ENCODE results near the gene PROC.

The PROC gene

DNA sequence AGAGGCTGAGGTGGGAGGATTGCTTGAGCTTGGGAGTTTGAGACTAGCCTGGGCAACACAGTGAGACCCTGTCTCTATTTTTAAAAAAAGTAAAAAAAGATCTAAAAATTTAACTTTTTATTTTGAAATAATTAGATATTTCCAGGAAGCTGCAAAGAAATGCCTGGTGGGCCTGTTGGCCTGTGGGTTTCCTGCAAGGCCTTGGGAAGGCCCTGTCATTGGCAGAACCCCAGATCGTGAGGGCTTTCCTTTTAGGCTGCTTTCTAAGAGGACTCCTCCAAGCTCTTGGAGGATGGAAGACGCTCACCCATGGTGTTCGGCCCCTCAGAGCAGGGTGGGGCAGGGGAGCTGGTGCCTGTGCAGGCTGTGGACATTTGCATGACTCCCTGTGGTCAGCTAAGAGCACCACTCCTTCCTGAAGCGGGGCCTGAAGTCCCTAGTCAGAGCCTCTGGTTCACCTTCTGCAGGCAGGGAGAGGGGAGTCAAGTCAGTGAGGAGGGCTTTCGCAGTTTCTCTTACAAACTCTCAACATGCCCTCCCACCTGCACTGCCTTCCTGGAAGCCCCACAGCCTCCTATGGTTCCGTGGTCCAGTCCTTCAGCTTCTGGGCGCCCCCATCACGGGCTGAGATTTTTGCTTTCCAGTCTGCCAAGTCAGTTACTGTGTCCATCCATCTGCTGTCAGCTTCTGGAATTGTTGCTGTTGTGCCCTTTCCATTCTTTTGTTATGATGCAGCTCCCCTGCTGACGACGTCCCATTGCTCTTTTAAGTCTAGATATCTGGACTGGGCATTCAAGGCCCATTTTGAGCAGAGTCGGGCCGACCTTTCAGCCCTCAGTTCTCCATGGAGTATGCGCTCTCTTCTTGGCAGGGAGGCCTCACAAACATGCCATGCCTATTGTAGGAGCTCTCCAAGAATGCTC is 6.6 kb downstream of the PROC start:
- intact Hi-C loops (cut with DNase I) = no loop called here
- peak in 3 of 10 donors; percentile 24 to 49 (median 43) for DNase-seq

DNA sequence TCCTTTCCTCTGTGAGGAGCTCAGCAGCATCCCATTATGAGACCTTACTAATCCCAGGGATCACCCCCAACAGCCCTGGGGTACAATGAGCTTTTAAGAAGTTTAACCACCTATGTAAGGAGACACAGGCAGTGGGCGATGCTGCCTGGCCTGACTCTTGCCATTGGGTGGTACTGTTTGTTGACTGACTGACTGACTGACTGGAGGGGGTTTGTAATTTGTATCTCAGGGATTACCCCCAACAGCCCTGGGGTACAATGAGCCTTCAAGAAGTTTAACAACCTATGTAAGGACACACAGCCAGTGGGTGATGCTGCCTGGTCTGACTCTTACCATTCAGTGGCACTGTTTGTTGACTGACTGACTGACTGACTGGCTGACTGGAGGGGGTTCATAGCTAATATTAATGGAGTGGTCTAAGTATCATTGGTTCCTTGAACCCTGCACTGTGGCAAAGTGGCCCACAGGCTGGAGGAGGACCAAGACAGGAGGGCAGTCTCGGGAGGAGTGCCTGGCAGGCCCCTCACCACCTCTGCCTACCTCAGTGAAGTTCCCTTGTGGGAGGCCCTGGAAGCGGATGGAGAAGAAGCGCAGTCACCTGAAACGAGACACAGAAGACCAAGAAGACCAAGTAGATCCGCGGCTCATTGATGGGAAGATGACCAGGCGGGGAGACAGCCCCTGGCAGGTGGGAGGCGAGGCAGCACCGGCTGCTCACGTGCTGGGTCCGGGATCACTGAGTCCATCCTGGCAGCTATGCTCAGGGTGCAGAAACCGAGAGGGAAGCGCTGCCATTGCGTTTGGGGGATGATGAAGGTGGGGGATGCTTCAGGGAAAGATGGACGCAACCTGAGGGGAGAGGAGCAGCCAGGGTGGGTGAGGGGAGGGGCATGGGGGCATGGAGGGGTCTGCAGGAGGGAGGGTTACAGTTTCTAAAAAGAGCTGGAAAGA is 7.6 kb downstream of the PROC start:
- peak in 2 of 10 donors; percentile 49 to 74 for DNase-seq
- intact Hi-C loops (cut with DNase I) = no loop called here

DNA sequence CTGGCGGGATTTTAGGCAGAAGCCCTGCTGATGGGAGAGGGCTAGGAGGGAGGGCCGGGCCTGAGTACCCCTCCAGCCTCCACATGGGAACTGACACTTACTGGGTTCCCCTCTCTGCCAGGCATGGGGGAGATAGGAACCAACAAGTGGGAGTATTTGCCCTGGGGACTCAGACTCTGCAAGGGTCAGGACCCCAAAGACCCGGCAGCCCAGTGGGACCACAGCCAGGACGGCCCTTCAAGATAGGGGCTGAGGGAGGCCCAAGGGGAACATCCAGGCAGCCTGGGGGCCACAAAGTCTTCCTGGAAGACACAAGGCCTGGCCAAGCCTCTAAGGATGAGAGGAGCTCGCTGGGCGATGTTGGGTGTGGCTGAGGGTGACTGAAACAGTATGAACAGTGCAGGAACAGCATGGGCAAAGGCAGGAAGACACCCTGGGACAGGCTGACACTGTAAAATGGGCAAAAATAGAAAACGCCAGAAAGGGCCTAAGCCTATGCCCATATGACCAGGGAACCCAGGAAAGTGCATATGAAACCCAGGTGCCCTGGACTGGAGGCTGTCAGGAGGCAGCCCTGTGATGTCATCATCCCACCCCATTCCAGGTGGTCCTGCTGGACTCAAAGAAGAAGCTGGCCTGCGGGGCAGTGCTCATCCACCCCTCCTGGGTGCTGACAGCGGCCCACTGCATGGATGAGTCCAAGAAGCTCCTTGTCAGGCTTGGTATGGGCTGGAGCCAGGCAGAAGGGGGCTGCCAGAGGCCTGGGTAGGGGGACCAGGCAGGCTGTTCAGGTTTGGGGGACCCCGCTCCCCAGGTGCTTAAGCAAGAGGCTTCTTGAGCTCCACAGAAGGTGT is 8.5 kb downstream of the PROC start:
- intact Hi-C loops (cut with DNase I) = no loop called here
- DNase-seq = peak in 2 of 10 donors; percentile 48 to 69

DNA sequence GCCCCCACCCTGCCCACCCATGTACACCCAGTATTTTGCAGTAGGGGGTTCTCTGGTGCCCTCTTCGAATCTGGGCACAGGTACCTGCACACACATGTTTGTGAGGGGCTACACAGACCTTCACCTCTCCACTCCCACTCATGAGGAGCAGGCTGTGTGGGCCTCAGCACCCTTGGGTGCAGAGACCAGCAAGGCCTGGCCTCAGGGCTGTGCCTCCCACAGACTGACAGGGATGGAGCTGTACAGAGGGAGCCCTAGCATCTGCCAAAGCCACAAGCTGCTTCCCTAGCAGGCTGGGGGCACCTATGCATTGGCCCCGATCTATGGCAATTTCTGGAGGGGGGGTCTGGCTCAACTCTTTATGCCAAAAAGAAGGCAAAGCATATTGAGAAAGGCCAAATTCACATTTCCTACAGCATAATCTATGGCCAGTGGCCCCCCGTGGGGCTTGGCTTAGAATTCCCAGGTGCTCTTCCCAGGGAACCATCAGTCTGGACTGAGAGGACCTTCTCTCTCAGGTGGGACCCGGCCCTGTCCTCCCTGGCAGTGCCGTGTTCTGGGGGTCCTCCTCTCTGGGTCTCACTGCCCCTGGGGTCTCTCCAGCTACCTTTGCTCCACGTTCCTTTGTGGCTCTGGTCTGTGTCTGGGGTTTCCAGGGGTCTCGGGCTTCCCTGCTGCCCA is 9.3 kb downstream of the PROC start:
- intact Hi-C loops (cut with DNase I) = loop anchor here (1.0 kb wide), 1 partner anchor 47 kb away; no protein-coding TSS in a partner anchor

DNA sequence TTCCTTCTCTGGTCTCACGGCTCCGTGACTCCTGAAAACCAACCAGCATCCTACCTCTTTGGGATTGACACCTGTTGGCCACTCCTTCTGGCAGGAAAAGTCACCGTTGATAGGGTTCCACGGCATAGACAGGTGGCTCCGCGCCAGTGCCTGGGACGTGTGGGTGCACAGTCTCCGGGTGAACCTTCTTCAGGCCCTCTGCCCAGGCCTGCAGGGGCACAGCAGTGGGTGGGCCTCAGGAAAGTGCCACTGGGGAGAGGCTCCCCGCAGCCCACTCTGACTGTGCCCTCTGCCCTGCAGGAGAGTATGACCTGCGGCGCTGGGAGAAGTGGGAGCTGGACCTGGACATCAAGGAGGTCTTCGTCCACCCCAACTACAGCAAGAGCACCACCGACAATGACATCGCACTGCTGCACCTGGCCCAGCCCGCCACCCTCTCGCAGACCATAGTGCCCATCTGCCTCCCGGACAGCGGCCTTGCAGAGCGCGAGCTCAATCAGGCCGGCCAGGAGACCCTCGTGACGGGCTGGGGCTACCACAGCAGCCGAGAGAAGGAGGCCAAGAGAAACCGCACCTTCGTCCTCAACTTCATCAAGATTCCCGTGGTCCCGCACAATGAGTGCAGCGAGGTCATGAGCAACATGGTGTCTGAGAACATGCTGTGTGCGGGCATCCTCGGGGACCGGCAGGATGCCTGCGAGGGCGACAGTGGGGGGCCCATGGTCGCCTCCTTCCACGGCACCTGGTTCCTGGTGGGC is 10.0 kb downstream of the PROC start:
- peak in 1 of 10 donors; percentile 73 for DNase-seq
- intact Hi-C loops (cut with DNase I) = loop anchor here (1.0 kb wide), 1 partner anchor 48 kb away; no protein-coding TSS in a partner anchor

More for the DNA sequence above, 9.3 kb downstream of the PROC start:
- peak in 1 of 10 donors; percentile 76 for DNase-seq

DNA sequence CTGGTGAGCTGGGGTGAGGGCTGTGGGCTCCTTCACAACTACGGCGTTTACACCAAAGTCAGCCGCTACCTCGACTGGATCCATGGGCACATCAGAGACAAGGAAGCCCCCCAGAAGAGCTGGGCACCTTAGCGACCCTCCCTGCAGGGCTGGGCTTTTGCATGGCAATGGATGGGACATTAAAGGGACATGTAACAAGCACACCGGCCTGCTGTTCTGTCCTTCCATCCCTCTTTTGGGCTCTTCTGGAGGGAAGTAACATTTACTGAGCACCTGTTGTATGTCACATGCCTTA is 10.5 kb downstream of the PROC start:
- DNase-seq = no peak
- intact Hi-C loops (cut with DNase I) = loop anchor here (1.0 kb wide), 1 partner anchor 48 kb away; no protein-coding TSS in a partner anchor

DNA sequence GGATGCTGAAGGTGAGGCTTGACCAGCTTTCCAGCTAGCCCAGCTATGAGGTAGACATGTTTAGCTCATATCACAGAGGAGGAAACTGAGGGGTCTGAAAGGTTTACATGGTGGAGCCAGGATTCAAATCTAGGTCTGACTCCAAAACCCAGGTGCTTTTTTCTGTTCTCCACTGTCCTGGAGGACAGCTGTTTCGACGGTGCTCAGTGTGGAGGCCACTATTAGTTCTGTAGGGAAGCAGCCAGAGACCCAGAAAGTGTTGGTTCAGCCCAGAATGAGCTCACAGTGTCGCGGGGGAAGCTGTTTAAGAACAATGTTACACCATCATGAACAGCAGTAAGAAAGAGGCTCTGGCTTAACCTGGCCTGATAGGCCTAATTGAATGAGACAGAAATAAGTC is 11.1 kb downstream of the PROC start:
- intact Hi-C loops (cut with DNase I) = no loop called here
- peak in 1 of 10 donors; percentile 4 for DNase-seq

DNA sequence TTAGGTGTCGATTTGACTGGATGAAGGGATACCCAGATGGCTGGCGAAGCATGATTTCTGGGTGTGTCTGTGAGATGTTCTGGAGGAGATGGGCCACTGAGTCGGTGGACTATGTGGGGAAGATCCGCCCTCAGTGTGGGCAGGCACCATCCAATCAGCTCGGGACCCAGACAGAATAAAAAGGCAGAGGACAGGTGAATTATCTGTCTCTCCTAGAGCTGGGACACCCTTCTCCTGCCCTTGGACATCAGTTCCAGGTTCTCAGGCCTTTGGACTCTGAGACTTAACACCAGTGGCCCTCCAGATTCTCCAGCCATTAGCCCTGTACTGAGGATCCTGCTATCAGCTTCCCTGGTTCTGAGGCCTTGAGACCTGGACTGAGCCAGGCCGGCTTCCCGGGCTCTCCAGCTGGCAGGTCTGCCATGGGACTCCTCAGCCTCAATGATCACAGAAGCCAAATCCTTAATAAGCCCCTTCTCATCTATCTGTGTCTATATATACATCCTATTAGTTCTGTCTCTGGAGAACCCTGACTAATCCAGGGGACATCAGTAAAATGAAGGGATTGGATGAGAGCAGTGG is 11.7 kb downstream of the PROC start:
- peak in 1 of 10 donors; percentile 49 for DNase-seq
- intact Hi-C loops (cut with DNase I) = no loop called here

DNA sequence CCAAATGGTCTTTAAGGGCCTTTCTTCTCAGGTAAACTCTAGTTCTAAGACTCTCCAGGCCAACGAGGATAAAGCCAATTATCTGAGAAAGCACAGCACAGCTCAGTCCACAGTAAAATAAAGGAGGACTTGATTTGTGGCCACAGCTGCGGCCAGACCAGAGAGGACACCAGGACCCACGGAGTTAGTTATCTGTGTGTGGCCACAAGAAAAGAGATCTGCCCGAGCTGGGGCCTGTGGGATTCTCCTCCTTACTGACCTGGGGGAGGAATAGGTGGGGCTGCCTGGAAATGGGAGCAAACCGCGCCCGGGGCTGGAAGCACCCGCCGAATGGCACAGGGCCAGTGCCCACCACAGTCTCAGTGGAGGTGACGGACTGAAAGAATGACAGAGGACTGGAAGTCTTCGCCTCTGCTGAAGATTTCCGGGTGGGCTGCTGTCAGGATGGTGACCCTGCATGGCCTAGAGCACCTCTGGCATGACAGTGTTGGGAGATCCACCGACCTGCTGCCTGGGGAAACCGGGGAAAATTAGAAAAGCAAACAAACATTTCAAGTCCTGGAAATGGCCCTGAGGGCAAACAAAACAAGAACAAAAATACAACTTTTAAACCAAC is 13.3 kb downstream of the PROC start:
- peak in 1 of 10 donors; percentile 72 for DNase-seq
- intact Hi-C loops (cut with DNase I) = no loop called here

DNA sequence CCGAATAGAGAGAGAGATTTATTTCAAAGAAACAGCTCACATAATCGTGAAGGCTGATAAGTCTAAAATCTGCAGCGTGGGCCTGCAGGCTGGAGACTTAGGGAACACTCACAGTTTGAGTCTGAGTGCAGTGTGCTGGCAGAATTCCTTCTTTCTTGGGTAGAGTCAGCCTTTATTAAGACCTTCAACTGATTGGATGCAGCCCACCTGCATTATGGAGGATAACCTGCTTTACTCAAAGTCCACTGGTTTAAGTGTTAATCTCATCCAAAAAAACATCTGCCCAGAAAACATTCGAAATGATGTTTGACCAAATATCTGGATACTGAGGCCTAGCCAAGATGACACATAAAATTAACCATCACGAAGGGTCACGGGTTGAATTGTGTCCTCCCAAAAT is 16.3 kb downstream of the PROC start:
- intact Hi-C loops (cut with DNase I) = no loop called here
- no peak for DNase-seq

DNA sequence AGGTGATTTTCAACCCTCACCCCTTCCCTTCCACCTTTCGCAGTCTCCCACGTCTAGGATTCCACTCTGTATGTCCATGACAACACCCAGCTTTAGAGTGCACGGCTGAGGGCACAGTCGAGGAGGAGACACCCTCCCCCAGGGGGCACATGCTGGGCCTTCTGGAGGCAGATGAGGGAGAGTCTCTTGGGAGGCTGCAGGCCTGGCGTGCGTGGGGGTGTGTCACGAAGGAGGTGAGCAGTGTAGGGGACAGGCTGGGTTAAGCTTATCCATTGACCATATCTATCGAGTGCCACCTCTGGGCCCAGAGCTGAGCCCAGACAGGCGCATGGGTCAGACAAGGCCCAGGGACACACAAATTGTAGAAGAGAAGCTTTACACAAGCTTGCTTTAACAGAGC is 18.8 kb downstream of the PROC start:
- no peak for DNase-seq
- intact Hi-C loops (cut with DNase I) = no loop called here

DNA sequence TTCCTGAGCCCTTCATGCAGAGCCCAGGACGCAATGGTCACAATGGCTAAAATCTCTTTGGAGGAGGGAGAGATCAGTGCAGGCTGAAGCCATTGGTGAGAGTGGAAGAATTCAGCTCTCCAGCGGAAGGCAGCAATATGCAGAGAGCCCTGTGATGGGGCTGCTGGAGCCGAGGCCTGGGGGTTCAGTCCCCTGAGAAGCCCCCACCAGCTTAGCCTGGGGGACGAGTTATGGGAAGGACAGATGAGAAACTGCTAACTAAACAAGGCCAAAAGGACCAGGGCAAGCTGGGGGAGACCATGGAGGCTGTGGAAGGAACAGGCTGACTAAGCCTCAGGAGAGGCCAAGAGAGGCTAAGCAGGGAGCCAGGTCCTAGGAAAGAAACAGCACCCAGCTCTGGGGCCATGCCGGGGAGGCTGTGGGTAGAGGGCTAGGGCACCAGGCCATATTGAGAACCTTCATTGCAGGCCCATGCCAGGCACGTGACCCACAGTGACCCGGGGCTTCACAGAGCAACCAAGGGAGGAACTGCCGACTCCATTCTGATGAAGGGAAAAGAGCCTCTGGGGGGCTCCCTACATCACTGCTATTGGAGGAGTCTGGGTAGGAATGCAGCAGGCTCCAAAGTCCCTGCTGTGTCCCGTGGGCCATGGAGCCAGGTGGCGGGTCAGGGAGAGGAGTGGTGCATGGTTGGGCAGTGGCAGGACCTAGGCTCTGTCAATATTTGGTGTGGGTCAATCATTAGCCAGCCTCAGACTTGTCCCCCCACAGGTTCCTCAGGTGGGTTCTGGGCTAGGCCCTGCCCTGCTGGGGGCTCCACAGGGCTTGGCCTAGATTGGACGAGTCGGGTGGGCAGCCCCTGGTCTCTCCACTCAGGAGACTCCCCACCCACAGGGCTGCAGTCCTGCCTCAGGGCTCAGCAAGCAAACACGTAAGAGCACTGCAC is 19.8 kb downstream of the PROC start:
- DNase-seq = no peak
- intact Hi-C loops (cut with DNase I) = no loop called here

DNA sequence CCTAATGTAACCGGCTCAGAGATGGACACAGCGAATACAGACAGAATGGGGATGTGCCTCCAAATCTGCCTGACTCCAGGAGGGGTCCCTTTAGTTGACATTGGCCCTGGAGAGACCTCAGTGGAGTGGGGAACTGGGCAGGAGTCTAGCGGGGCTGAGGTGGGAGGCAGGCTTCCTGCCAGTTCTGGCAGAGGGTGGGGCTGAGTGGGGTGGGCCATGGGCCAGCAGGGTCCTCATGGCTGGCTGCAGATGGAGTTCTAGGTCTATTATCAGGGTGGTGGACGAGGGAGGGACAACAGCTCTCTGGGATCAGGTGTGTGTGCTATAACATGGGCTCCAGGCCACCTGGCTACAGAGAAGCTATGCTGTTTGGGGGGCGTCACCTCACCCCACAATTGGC is 21.1 kb downstream of the PROC start:
- intact Hi-C loops (cut with DNase I) = no loop called here
- DNase-seq = no peak

DNA sequence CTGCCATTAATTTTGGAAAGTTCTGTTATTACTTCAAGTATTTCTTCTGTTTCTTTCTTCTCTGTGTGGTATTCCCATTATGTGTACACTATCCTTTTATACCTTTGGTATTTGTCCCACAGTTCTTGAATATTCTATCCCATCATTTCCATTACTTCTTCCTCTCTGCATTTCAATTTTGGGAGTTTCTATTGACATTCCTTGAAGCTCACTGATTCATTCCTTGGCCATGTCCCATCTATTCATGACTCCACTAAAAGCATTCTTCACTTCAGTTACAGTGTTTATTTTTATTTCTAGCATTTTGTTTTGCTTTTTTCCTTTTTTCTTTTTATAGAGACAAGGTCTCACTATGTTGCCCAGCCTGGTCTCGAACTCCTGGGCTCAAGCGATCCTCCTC is 30.3 kb downstream of the PROC start:
- intact Hi-C loops (cut with DNase I) = no loop called here
- no peak for DNase-seq

DNA sequence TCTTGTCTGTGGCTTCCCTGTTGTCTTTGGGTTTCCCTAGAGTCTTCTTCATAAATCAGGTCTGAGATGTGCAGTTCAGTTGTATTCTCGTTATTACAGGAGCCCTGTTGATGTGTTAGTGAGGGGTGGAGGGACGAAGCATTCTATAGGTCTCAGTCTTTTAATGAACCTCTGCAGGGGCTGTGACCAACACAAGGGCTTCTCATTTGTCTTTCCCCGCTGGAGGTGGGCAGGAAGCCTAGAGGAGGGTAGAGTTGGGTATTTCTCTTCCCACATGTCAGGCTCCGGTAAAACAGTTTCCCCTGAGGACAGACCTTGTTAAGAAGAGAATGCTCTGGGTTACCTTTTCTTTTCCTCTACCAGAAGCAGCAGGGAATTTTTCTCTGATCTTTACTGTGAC is 31.2 kb downstream of the PROC start:
- DNase-seq = no peak
- intact Hi-C loops (cut with DNase I) = no loop called here

DNA sequence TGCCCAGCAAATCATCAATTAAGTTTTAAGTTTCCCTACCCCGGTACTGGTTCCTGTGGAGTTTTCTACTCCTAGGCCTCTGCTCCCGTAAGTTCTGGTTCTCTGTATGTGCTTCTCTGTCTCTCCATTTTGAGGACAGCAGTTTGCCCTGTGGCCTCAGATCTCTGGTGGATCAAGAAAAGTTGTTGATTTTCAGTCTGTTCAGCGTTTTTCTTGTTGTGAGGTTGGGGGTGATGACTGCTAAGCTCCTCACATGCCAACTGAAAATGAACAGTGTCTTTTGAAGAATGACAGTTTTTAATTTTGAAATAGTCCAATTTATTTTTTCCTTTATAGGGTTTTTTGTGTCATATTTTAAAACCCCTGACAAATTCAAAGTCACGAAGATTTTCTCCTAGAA is 31.7 kb downstream of the PROC start:
- intact Hi-C loops (cut with DNase I) = no loop called here
- DNase-seq = no peak

DNA sequence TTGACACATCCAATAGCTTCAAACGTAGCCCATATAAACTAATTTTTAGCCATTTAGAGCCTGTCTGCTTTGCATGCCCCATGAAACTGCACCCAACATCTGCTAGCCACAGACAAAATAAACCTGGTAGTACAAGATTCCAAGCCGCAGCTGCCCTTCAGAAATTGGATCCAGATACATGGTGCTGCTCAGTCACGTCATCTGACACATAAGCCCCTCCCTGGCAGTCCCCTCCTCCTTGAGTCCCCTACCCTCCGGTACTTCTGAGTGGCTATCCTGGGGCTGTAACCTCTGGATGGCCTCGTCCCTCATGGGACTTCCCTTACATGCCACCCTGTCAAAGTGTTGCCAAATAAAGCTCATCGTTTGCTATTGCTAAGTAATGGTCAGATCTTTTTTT is 33.8 kb downstream of the PROC start:
- DNase-seq = no peak

More for the DNA sequence above, 33.8 kb downstream of the PROC start:
- intact Hi-C loops (cut with DNase I) = no loop called here

Measured in posterior cingulate gyrus (tissue), 11 donors.